IMR-90 (cell line): ENCODE measurements around the gene VPS13A. TPM values are rescaled to one million over a fixed set of nuclear protein-coding genes. Genes with fewer than 3 reads are reported as not detected.
A peak's percentile ranks its signal among the peaks of the same experiment; 100 is the strongest.

Experiments
- ATAC-seq: fragments of 200-7000 bp; cut with Tn5 transposase; 2 replicates; pipeline ENCODE4 v1.9.1; 2020; ENCODE audit warnings: low read depth, mild to moderate bottlenecking, moderate library complexity
- BruUV-seq: library from RNA; stranded (reverse); fragments of 400-500 nt; replicated peaks from 2 replicates; lab custom pipeline; 2021; lab: Mats Ljungman, UMichigan
- CTCF ChIA-PET: fragments of 300-600 bp; formaldehyde crosslinking; extraction: SDS; loops from one replicate; lab custom pipeline; 2021; ENCODE audit warnings: antibody characterized with exemption; lab: Yijun Ruan, JAX
- POLR2A ChIA-PET: fragments of 300-600 bp; sonication (Branson Sonifier 250); formaldehyde crosslinking; loops from one replicate; lab custom pipeline; 2022; ENCODE audit warnings: antibody characterized with exemption; ENCODE audit not compliant: unreplicated experiment; lab: Charles Lee
- DNase-seq: peaks from one replicate; pipeline ENCODE4 v3.0.0; 2013
- H2AFZ ChIP-seq: replicated peaks from 2 replicates; pipeline ENCODE3; 2013; ENCODE audit warnings: low read length, mild to moderate bottlenecking; ENCODE audit not compliant: poor library complexity
- H2AK5ac ChIP-seq: 2 replicates; pipeline ENCODE4 v1.6.1; 2013; ENCODE audit warnings: low read depth, low read length, inconsistent platforms
- H2AK9ac ChIP-seq: replicated peaks from 2 replicates; pipeline ENCODE3; 2013; ENCODE audit warnings: mild to moderate bottlenecking, low read depth, low read length, moderate library complexity; ENCODE audit not compliant: poor library complexity
- H2BK120ac ChIP-seq: 2 replicates; pipeline ENCODE4 v1.6.1; 2013; ENCODE audit warnings: low read depth, low read length, inconsistent platforms
- H2BK15ac ChIP-seq: 3 replicates; pipeline ENCODE4 v1.6.1; 2013; ENCODE audit warnings: low read depth, low read length, inconsistent platforms
- H2BK20ac ChIP-seq: 2 replicates; pipeline ENCODE4 v1.6.1; 2013; ENCODE audit warnings: low read depth, mild to moderate bottlenecking, inconsistent platforms, low read length, moderate library complexity
- H2BK5ac ChIP-seq: 2 replicates; pipeline ENCODE4 v1.6.1; 2013; ENCODE audit warnings: mild to moderate bottlenecking, low read depth, low read length, inconsistent platforms; ENCODE audit not compliant: poor library complexity, severe bottlenecking
- H3K14ac ChIP-seq: replicated peaks from 2 replicates; pipeline ENCODE4 v1.6.1; 2013; ENCODE audit warnings: low read depth, low read length, inconsistent platforms
- H3K18ac ChIP-seq: 2 replicates; pipeline ENCODE4 v1.6.1; 2013; ENCODE audit warnings: low read depth, low read length, control low read depth
- H3K23ac ChIP-seq: 2 replicates; pipeline ENCODE4 v1.6.1; 2013; ENCODE audit warnings: low read depth, low read length, inconsistent platforms
- H3K27ac ChIP-seq: 2 replicates; pipeline ENCODE4 v1.5.1; 2013; ENCODE audit warnings: mild to moderate bottlenecking, control low read depth, low read length; ENCODE audit not compliant: insufficient read depth
- H3K27me3 ChIP-seq: 2 replicates; pipeline ENCODE4 v1.6.1; 2013; ENCODE audit warnings: low read length; ENCODE audit not compliant: control insufficient read depth, insufficient read depth
- H3K36me3 ChIP-seq: 2 replicates; pipeline ENCODE4 v1.6.1; 2013; ENCODE audit warnings: low read length, mixed read lengths; ENCODE audit not compliant: control insufficient read depth, insufficient read depth
- H3K4ac ChIP-seq: 2 replicates; pipeline ENCODE4 v1.6.1; 2013; ENCODE audit warnings: low read depth, low read length, inconsistent platforms
- H3K4me1 ChIP-seq: 2 replicates; pipeline ENCODE4 v1.6.1; 2013; ENCODE audit warnings: low read length, mixed read lengths; ENCODE audit not compliant: control insufficient read depth, insufficient read depth
- H3K4me2 ChIP-seq: 2 replicates; pipeline ENCODE4 v1.6.1; 2013; ENCODE audit warnings: low read depth, mild to moderate bottlenecking, control low read depth, low read length, moderate library complexity
- H3K4me3 ChIP-seq: 2 replicates; pipeline ENCODE4 v1.5.1; 2013; ENCODE audit warnings: low read depth, mild to moderate bottlenecking, control low read depth, low read length, moderate library complexity; ENCODE audit not compliant: insufficient read depth
- H3K56ac ChIP-seq: 2 replicates; pipeline ENCODE4 v1.6.1; 2013; ENCODE audit warnings: low read length, inconsistent platforms; ENCODE audit not compliant: insufficient read depth; ENCODE audit errors: extremely low read depth
- H3K79me1 ChIP-seq, 2 experiments: 2 replicates each; pipeline ENCODE4 v1.6.1; 2013; ENCODE audit warnings: low read length in 2 of 2, inconsistent platforms in 1 of 2, low read depth in 1 of 2
- H3K9ac ChIP-seq: 2 replicates; pipeline ENCODE4 v1.6.1; 2013; ENCODE audit warnings: low read depth, low read length, control low read depth
- H3K9me1 ChIP-seq: 2 replicates; pipeline ENCODE4 v1.6.1; 2013; ENCODE audit warnings: low read length, inconsistent platforms; ENCODE audit not compliant: insufficient read depth
- H3K9me3 ChIP-seq: 2 replicates; pipeline ENCODE4 v1.6.1; 2013; ENCODE audit warnings: low read length; ENCODE audit not compliant: control insufficient read depth, insufficient read depth
- H4K20me1 ChIP-seq: 2 replicates; pipeline ENCODE4 v1.6.1; 2013; ENCODE audit warnings: low read length, inconsistent platforms; ENCODE audit not compliant: insufficient read depth
- H4K5ac ChIP-seq: 2 replicates; pipeline ENCODE4 v1.6.1; 2013; ENCODE audit warnings: mild to moderate bottlenecking, low read depth, low read length, control low read depth
- H4K8ac ChIP-seq, 2 experiments: 2 replicates each; pipeline ENCODE4 v1.6.1; 2013; ENCODE audit warnings: low read depth in 2 of 2, low read length in 2 of 2, control low read depth in 1 of 2, inconsistent platforms in 1 of 2
- H4K91ac ChIP-seq: 2 replicates; pipeline ENCODE4 v1.6.1; 2013; ENCODE audit warnings: low read depth, low read length, inconsistent platforms; ENCODE audit not compliant: insufficient read depth
- CHD1 ChIP-seq: IDR thresholded peaks from 2 replicates; pipeline ENCODE4 v1.6.1; 2012; ENCODE audit warnings: low read depth, low read length, improper control_type of control experiment
- FOS ChIP-seq: fragments of 150-350 bp; IDR thresholded peaks from 2 replicates; pipeline ENCODE4 v1.6.1; 2016; ENCODE audit warnings: low read depth, low read length
- MAFK ChIP-seq: IDR thresholded peaks from 2 replicates; pipeline ENCODE4 v1.6.1; 2012; ENCODE audit warnings: low read depth, low read length, improper control_type of control experiment
- MAZ ChIP-seq: IDR thresholded peaks from 2 replicates; pipeline ENCODE4 v1.6.1; 2012; ENCODE audit warnings: low read depth, mild to moderate bottlenecking, low read length, improper control_type of control experiment, moderate library complexity, borderline replicate concordance
- RAD21 ChIP-seq: IDR thresholded peaks from 2 replicates; pipeline ENCODE4 v1.6.1; 2012; ENCODE audit warnings: low read length, improper control_type of control experiment
- SMC3 ChIP-seq: fragments of 150-350 bp; IDR thresholded peaks from 2 replicates; pipeline ENCODE4 v1.6.1; 2016; ENCODE audit warnings: low read depth, mild to moderate bottlenecking, antibody characterized with exemption, low read length, moderate library complexity
- WGBS, 2 experiments: methylation state at CpG; one replicate each; pipeline versions ENCODE4 v1.1.5 to v1.1.7; 2013; ENCODE audit warnings: missing lambda C conversion rate in 2 of 2; ENCODE audit not compliant: insufficient read length in 1 of 2; ENCODE audit errors: extremely low coverage in 2 of 2; 5-methylcytosine and 5-hydroxymethylcytosine counted together
- dilution Hi-C: fragments of 300-500 bp; cut with HindIII; formaldehyde crosslinking; loops from one replicate; pipeline ENCODE4 v1.14.3; 2018; ENCODE audit warnings: low sequenced_read_pairs; ENCODE audit not compliant: unreplicated experiment
- in situ Hi-C: fragments of 300-500 bp; cut with MboI; formaldehyde crosslinking; loops from 3 replicates; pipeline ENCODE4 v1.14.3; 2019; ENCODE audit warnings: low sequenced_read_pairs, inconsistent platforms, mixed read lengths
- intact Hi-C: fragments of 100-400 bp; cut with micrococcal nuclease; formaldehyde crosslinking; loops from 2 replicates; pipeline ENCODE4 v1.10.0; 2022
- polyA plus RNA-seq, 3 experiments: library from polyadenylated mRNA; depleted of rRNA; stranded (reverse); fragments of >200 nt; gene quantifications; 2 replicates each; pipeline ENCODE4 v1.2.3, GENCODE V29; 2012; ENCODE audit warnings: low replicate concordance in 1 of 3
- total RNA-seq: library from RNA; depleted of rRNA; stranded (reverse); fragments of >200 nt; gene quantifications from 2 replicates; pipeline ENCODE4 v1.2.3, GENCODE V29; 2012
- TF ChIP-seq, protein P1 (sequence below): conservative IDR thresholded peaks from 2 replicates; pipeline ENCODE4 v1.5.1; 2012; ENCODE audit warnings: mild to moderate bottlenecking, low read depth, low read length, improper control_type of control experiment

VPS13A gene
- total and polyA plus RNA-seq, 2 of the 4 experiments (the other 2 are of a cell fraction), result 10.4 to 26.5 TPM

- Histone ChIP-seq H3K4me2 (no peak overlapping the region), H2BK5ac (no peak overlapping the region), H4K5ac (no peak overlapping the region), H3K18ac (no peak overlapping the region), H2BK120ac (no peak overlapping the region), H3K9me1 (no peaks in the 10 kb centered on the region), H3K9me3 (peaks cover 2% of the 10 kb centered on the region; the same call in 1 of the 2 replicates), H3K36me3 (no peaks in the 10 kb centered on the region), H2BK20ac (no peak overlapping the region), H3K56ac (no peak overlapping the region), H4K8ac (no peak overlapping the region), H3K9ac (no peak overlapping the region), H2BK15ac (no peak overlapping the region), H3K79me1 (no peaks in the 10 kb centered on the region), H3K27ac (no peak overlapping the region), H3K27me3 (no peaks in the 10 kb centered on the region), H3K4me1 (no peaks in the 10 kb centered on the region), H3K4ac (no peak overlapping the region), H2AK9ac (no peak overlapping the region), H3K4me3 (no peak overlapping the region), H3K14ac (no peak overlapping the region), H2AFZ (no peak overlapping the region), H3K23ac (no peak overlapping the region), H4K91ac (no peak overlapping the region), H2AK5ac (no peak overlapping the region), H4K20me1 (no peaks in the 10 kb centered on the region)
- ChIA-PET POLR2A (no interaction called here), CTCF (interaction anchor here (3.1 kb wide), 1 partner anchor 11 kb away, joined by 25 read pairs; no protein-coding TSS in a partner anchor)
- no CpG with 5 or more reads among the region's 8 CpGs for WGBS, 2 experiments
- TF ChIP-seq SMC3 (no peak), RAD21 (peak; percentile 24; the same call in 1 of the 2 replicates), MAZ (no peak), CHD1 (no peak), FOS (no peak), MAFK (no peak)
- TF ChIP-seq, protein P1, sequence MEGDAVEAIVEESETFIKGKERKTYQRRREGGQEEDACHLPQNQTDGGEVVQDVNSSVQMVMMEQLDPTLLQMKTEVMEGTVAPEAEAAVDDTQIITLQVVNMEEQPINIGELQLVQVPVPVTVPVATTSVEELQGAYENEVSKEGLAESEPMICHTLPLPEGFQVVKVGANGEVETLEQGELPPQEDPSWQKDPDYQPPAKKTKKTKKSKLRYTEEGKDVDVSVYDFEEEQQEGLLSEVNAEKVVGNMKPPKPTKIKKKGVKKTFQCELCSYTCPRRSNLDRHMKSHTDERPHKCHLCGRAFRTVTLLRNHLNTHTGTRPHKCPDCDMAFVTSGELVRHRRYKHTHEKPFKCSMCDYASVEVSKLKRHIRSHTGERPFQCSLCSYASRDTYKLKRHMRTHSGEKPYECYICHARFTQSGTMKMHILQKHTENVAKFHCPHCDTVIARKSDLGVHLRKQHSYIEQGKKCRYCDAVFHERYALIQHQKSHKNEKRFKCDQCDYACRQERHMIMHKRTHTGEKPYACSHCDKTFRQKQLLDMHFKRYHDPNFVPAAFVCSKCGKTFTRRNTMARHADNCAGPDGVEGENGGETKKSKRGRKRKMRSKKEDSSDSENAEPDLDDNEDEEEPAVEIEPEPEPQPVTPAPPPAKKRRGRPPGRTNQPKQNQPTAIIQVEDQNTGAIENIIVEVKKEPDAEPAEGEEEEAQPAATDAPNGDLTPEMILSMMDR, result peak; percentile 35
- DNase-seq (no peak), ATAC-seq (no peak)
- in situ Hi-C loops (no loop called here), dilution Hi-C loops (no loop called here), intact Hi-C loops (loop anchor here (5.0 to 10.0 kb wide), 3 partner anchors 278 to 779 kb away; partner anchors contain the start of genes CEP78 and VPS13A)
- no TSS peak for BruUV-seq
These were observed 278.1 kb downstream of the VPS13A start for GRCh38 chr9:77455312-77455927.
